Activated T-cell treated with anti-CD3 and anti-CD28 coated beads for 1 hour (primary cell): ENCODE data around the gene ARHGAP35.
"Not testable (repeated sequence)": the region's sequence is repeated elsewhere in the genome, so short reads cannot be mapped to it uniquely, and the experiment has no call there.

Experiments used
- DNase-seq: peaks from one replicate; pipeline ENCODE4 v3.0.0-alpha.2; 2020; ENCODE audit warnings: low read depth

Gene ARHGAP35

GRCh38 chr19:46871173-46871572 is 10.4 kb downstream of the ARHGAP35 start:
- not testable (repeated sequence) for DNase-seq

DNA sequence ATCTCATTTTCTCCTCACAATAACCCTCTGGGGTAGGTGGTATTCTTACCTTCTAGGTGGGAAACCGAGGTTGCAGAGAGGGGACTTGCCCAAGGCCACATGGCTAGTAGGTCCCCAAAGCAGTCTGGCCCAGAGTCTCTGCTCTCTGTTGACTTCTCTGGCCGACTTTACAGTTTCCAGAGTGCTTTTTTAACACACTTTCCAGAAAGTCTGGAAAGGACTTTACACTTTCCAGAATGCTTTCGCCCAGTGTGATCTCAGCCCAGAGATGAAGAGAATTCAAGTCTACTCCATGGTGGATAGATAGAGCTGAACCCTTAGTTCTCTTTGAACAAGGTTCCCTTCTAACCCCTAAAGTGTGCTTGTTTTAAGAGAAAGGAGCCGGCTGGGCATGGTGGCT is 12.2 kb downstream of the ARHGAP35 start:
- DNase-seq = no peak

DNA sequence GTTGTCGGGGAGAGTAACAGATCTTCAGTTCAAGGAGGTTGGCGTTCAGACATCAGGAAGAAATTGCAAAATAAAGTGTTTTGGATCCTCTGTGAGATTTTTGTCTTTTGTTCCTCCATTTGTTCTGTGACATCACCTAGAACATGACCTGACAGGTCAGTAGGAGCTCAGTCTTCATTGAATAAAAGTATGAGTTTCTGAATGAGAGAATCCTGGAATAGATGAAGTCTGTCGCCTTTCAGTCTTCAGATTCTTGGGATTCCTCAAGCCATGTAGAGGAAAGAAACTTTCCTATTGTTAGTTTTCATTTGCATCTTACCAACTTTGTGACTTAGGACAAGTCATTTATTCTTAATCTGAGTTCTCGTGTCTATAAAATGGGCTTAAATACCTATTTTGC is 14.4 kb downstream of the ARHGAP35 start:
- no peak for DNase-seq

DNA sequence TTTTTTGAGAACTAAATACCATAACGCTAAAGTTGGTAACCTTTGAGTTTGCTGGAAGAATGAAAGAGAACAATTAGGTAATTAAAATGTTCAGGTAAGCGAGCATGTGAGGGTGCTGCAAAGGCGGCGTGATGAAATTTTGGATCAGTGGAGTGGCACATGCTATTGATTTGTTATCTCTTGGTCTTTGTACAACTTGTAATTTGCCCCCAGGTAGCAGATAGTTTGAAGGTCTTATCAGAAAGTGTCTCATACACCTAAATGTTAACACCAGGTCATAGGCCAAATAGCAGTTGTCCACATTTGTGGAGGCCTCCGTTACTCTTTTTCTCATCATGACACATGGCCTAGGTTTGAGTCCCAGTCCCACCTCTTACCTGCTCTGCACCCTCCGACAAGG is 14.9 kb downstream of the ARHGAP35 start:
- no peak for DNase-seq

GRCh38 chr19:46878613-46879375 is 18.0 kb downstream of the ARHGAP35 start:
- DNase-seq = no peak

DNA sequence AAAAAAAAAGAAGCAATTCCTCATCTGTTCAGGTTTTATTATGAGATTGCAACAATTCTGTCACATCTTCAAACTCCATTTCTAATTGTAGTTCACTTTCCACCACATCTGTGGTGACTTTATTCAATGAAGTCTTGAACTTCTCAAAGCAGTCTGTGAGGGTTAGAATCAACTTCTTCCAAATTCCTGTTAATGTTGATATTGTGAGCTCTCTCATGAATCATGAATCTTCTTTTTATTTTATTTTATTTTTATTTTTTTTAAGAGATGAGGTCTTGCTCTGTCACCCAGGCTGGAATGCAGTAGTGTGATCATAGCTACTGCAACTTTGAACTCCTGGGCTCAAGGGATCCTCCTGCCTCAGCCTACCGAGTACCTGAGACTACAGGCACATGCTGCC is 19.6 kb downstream of the ARHGAP35 start:
- DNase-seq = no peak

GRCh38 chr19:46881092-46881491 is 20.3 kb downstream of the ARHGAP35 start:
- no peak for DNase-seq

DNA sequence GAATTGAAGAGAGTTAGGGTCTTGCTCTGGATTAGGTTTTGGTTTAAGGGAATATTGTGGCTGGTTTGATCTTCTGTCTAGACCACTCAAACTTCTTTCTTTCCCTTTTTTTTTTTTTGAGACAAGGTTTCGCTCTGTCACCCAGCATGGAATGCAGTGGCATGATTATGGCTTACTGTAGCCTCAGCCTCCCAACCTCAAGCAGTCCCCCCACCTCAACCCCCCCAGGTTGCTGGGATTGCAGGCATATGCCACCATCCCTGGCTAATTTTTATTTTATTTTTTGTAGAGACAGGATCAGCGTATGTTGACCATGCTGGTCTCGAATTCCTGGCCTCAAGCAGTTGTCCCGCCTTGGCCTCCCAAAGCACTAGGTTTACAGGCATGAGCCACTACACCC is 21.2 kb downstream of the ARHGAP35 start:
- no peak for DNase-seq

GRCh38 chr19:46882751-46883150 is 22.0 kb downstream of the ARHGAP35 start:
- not testable (repeated sequence) for DNase-seq

- no peak for DNase-seq
Measured at GRCh38 chr19:46885411-46885810, 24.6 kb downstream of the ARHGAP35 start.

- no peak for DNase-seq
Measured at GRCh38 chr19:46886546-46887239, 25.9 kb downstream of the ARHGAP35 start.

DNA sequence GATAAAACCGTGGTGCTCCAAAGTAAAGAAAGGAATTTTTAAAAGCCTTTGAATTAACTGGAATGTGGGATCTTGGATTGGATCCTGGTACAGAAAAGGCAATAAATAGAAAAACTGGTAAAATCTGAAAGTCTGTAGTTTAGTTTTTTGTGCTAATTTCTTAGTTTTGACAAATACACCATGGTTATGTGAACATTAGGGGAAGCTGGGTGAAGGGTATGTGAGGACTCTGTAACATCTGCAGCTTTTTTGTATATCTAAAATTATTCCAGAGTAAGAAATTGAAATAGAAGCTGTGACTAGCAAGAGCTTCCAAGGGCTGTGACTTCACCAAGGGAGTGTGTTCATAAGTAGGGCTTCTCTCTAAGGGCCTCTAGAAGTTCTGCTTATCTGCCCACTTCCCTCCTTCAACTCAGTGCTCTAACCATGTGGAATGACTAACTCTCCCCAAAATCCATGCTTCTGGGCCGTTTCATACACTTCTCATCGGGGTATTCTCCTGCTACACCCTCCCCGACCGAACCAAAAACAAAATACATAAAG is 26.5 kb downstream of the ARHGAP35 start:
- no peak for DNase-seq

- no peak for DNase-seq
Measured at GRCh38 chr19:46890423-46891170, 29.8 kb downstream of the ARHGAP35 start.

DNA sequence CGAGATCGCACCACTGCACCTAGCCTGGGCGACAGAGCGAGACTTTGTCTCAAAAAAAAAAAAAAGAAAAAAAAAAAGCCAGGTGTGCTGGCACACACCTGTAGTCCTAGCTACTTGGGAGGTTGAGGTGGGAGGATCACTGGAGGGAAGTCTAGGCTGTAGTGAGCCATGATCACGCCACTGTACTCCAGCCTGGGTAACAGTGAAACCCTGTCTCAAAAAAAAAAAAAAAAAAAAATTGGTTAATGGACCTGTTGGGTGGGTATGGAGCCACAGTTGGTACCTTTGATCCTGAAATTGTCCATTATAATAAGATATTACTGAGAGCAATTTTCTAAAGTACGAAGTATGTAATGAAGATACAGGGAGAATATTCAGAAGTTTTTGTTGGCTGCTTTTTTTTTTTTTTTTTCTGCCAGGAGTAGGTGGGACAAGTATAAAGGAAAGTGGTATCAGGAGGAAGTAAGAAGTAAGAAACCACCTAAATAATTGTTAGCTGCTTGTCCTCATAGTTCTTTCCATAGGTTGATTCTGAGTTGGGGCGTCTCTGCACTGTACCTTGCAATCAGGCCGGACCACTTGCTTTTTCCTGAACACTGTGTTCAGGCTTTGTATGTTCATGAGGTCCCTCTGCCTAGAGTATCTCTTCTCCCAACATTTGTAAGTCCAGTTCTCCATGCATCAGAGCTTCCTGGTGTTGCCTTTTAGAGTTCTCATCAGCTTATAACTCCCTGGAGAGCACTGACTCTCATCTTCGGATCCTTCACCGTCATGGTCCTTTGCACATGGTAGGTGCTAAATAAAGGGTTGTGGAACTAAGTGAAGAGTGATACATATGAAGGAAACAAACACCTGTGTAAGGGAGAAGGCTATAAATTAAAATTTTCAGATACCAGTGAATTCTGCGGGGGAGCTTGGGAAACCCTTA is 31.7 kb downstream of the ARHGAP35 start:
- DNase-seq = no peak

- DNase-seq = no peak
Measured at GRCh38 chr19:46896076-46896794, 35.4 kb downstream of the ARHGAP35 start.

DNA sequence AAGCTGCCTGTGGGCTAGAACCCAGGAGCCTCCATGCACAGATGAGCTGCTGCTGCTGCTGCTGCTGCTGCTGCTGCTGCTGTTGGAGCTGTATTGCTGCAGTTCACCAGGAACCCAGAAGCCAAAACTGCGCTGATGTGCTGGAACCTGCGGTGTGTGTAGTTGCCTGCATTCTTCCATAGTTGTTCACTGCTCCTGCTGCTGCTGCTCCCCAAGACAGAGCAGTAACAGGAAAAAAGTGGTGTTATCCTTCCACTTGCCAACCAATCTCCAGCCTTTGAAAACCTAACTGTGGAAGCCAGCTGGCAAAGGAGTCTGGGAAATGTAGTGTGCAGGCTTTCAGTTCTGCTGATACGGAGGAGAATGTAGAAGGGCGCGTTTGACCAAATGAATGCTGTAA is 37.9 kb downstream of the ARHGAP35 start:
- DNase-seq = no peak

DNA sequence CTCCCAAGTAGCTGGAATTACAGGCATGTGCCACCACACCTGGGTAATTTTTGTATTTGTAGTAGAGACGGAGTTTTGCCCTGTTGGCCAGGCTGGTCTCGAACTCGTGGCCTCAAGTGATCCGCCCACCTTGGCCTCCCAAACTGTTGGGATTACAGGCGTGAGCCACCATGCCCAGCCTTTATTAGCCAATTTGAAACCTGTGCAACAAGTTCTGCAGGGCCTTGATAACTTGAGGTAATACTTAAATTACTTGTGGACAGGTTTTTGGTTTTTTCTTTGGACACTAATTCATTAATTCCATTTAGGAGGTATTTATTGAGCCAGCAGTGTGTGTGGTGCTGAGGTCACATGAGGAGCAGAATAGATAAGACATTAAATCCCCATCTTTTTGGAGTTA is 39.5 kb downstream of the ARHGAP35 start:
- DNase-seq = no peak

DNA sequence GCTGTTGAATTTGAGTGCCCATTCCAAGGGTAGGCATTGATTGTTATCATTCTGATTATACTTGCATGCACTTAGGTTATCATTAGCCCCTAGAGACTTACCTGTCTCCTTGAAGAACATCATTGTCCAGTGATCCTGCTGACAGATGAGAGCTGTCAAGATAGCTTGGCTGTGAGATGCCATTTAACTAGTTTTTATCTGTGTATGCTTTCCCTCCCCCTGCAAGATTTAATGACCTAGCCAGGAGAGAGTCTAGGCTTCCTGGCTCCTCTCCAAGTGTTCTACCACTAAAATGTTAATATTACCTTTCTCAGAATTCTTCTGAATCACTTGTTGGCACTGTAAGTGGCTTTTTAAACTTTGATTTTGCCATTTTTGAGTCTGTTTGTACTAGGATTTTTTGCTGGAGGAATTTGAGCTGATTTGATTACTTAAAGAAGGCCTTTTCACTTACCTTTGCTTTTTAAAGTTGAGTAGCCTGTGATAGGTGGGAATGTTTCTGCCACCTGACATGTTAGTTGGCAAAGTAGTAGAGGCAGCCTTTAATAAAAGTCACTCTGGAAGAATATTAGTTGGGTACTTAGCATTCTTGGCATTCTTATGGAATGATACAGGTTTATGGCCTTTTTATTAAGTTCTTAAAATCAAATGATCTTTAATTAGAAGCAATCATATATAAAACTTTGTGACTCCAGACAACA is 41.1 kb downstream of the ARHGAP35 start:
- no peak for DNase-seq

- DNase-seq = no peak
Measured at GRCh38 chr19:46902402-46902766, 41.6 kb downstream of the ARHGAP35 start.

- no peak for DNase-seq
Measured at GRCh38 chr19:46903458-46903857, 42.7 kb downstream of the ARHGAP35 start.
